ENCODE measurements around the gene HTRA1.

DNA sequence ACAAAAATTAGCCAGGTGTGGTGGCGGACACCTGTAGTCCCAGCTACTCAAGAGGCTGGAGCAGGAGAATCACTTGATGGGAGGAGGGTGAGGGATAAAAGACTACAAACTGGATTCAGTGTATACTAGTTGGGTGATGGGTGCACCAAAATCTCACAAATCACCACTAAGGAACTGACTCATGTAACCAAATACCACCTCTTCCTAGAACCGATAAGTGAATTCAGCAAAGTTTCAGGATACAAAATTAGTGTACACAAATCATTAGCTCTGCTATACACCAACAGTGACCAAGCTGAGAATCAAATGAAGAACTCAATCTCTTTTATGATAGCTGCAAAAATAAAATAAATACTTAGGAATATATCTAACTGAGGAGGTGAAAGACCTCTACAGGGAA lies 76.2 kb downstream of the HTRA1 start:
- no peak for TF ChIP-seq POLR2A (IDR thresholded peaks at IDR 0.05)
- TF ChIP-seq, protein P1, sequence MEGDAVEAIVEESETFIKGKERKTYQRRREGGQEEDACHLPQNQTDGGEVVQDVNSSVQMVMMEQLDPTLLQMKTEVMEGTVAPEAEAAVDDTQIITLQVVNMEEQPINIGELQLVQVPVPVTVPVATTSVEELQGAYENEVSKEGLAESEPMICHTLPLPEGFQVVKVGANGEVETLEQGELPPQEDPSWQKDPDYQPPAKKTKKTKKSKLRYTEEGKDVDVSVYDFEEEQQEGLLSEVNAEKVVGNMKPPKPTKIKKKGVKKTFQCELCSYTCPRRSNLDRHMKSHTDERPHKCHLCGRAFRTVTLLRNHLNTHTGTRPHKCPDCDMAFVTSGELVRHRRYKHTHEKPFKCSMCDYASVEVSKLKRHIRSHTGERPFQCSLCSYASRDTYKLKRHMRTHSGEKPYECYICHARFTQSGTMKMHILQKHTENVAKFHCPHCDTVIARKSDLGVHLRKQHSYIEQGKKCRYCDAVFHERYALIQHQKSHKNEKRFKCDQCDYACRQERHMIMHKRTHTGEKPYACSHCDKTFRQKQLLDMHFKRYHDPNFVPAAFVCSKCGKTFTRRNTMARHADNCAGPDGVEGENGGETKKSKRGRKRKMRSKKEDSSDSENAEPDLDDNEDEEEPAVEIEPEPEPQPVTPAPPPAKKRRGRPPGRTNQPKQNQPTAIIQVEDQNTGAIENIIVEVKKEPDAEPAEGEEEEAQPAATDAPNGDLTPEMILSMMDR (IDR thresholded peaks at IDR 0.05), result no peak
